Mesenchymal stem cell (in vitro differentiated cells and primary cell): ENCODE results near the gene ARHGAP21. TPM values are rescaled to one million over a fixed set of nuclear protein-coding genes. Genes with fewer than 3 reads are reported as not detected.
A peak's percentile ranks its signal among the peaks of the same experiment; 100 is the strongest.
"Not testable (repeated sequence)": the region's sequence is repeated elsewhere in the genome, so short reads cannot be mapped to it uniquely, and the experiment has no call there.

Experiments used
- DNase-seq: peaks from one replicate; pipeline ENCODE4 v3.0.0-alpha.2; 2013
- H2AFZ ChIP-seq: one replicate; pipeline ENCODE4 v1.6.1; 2013; ENCODE audit warnings: low read depth, mild to moderate bottlenecking, control low read depth, inconsistent platforms, low read length, moderate library complexity
- H2AK5ac ChIP-seq: 2 replicates; pipeline ENCODE4 v1.6.1; 2013; ENCODE audit warnings: low read length, moderate library complexity, mild to moderate bottlenecking, inconsistent platforms; ENCODE audit not compliant: severe bottlenecking
- H2BK120ac ChIP-seq: one replicate; pipeline ENCODE4 v1.6.1; 2013; ENCODE audit warnings: low read depth, mild to moderate bottlenecking, inconsistent platforms, low read length, moderate library complexity
- H2BK12ac ChIP-seq, 2 experiments: one replicate each; pipeline ENCODE4 v1.6.1; 2013; ENCODE audit warnings: inconsistent platforms in 2 of 2, low read length in 2 of 2, mild to moderate bottlenecking in 2 of 2, moderate library complexity in 2 of 2, control low read depth in 1 of 2
- H2BK15ac ChIP-seq: one replicate; pipeline ENCODE4 v1.6.1; 2013; ENCODE audit warnings: mild to moderate bottlenecking, low read depth, inconsistent platforms; ENCODE audit not compliant: poor library complexity, severe bottlenecking
- H2BK5ac ChIP-seq: 2 replicates; pipeline ENCODE4 v1.6.1; 2013; ENCODE audit warnings: low read depth, mild to moderate bottlenecking, low read length, control low read depth, inconsistent platforms; ENCODE audit not compliant: poor library complexity, severe bottlenecking
- H3K14ac ChIP-seq, 2 experiments: one replicate each; pipeline ENCODE4 v1.6.1; 2013; ENCODE audit warnings: inconsistent platforms in 2 of 2, low read length in 2 of 2, control low read depth in 1 of 2, mild to moderate bottlenecking in 1 of 2, moderate library complexity in 1 of 2
- H3K18ac ChIP-seq, 2 experiments: one replicate each; pipeline ENCODE4 v1.6.1; 2013; ENCODE audit warnings: inconsistent platforms in 2 of 2, low read length in 2 of 2, control low read depth in 1 of 2, low read depth in 1 of 2, mild to moderate bottlenecking in 1 of 2
- H3K23ac ChIP-seq, 2 experiments: one replicate each; pipeline ENCODE4 v1.6.1; 2013; ENCODE audit warnings: inconsistent platforms in 2 of 2, low read length in 2 of 2, mild to moderate bottlenecking in 2 of 2, moderate library complexity in 2 of 2, control low read depth in 1 of 2
- H3K27ac ChIP-seq: 2 replicates; pipeline ENCODE4 v1.5.1; 2013; ENCODE audit warnings: mild to moderate bottlenecking, moderate library complexity, low read length, control low read depth, inconsistent platforms; ENCODE audit not compliant: poor library complexity, severe bottlenecking
- H3K27me3 ChIP-seq, 2 experiments: 2 replicates each; pipeline versions ENCODE4 v1.6.1 to v1.7.0; 2013; ENCODE audit warnings: low read length in 2 of 2, mild to moderate bottlenecking in 2 of 2, moderate library complexity in 2 of 2, control low read depth in 1 of 2, inconsistent platforms in 1 of 2; ENCODE audit not compliant: control insufficient read depth in 1 of 2, insufficient read depth in 1 of 2
- H3K36me3 ChIP-seq, 2 experiments: 2 replicates each; pipeline versions ENCODE4 v1.6.1 to v1.7.0; 2013; ENCODE audit warnings: low read length in 2 of 2, control low read depth in 1 of 2, inconsistent platforms in 1 of 2, low read depth in 1 of 2, mild to moderate bottlenecking in 1 of 2; ENCODE audit not compliant: insufficient read depth in 2 of 2, control insufficient read depth in 1 of 2
- H3K4ac ChIP-seq, 2 experiments: one replicate each; pipeline ENCODE4 v1.6.1; 2013; ENCODE audit warnings: inconsistent platforms in 2 of 2, low read length in 2 of 2, mild to moderate bottlenecking in 2 of 2, moderate library complexity in 2 of 2, control low read depth in 1 of 2, low read depth in 1 of 2
- H3K4me1 ChIP-seq: 2 replicates; pipeline ENCODE4 v1.6.1; 2013; ENCODE audit warnings: low read depth, low read length, control low read depth; ENCODE audit not compliant: control insufficient read depth, insufficient read depth
- H3K4me2 ChIP-seq: 2 replicates; pipeline ENCODE4 v1.6.1; 2013; ENCODE audit warnings: low read length, mild to moderate bottlenecking, inconsistent platforms; ENCODE audit not compliant: poor library complexity, severe bottlenecking
- H3K4me3 ChIP-seq, 2 experiments: 2 replicates each; pipeline versions ENCODE4 v1.5.1 to v1.7.0; 2013; ENCODE audit warnings: low read length in 2 of 2, mild to moderate bottlenecking in 2 of 2, control low read depth in 1 of 2, low read depth in 1 of 2; ENCODE audit not compliant: insufficient read depth in 1 of 2
- H3K79me1 ChIP-seq: replicated peaks from 2 replicates; pipeline ENCODE4 v1.6.1; 2013; ENCODE audit warnings: mild to moderate bottlenecking, control low read depth, low read length, inconsistent platforms; ENCODE audit not compliant: poor library complexity, severe bottlenecking
- H3K9ac ChIP-seq: 2 replicates; pipeline ENCODE4 v1.7.0; 2013; ENCODE audit warnings: mild to moderate bottlenecking, low read length, moderate library complexity
- H3K9me3 ChIP-seq: 2 replicates; pipeline ENCODE4 v1.7.0; 2013; ENCODE audit warnings: mild to moderate bottlenecking, low read length; ENCODE audit not compliant: control insufficient read depth
- H4K8ac ChIP-seq: one replicate; pipeline ENCODE4 v1.6.1; 2013; ENCODE audit warnings: inconsistent platforms, mild to moderate bottlenecking, low read length, moderate library complexity
- H4K91ac ChIP-seq: one replicate; pipeline ENCODE4 v1.6.1; 2013; ENCODE audit warnings: mild to moderate bottlenecking, low read length, inconsistent platforms
- WGBS: methylation state at CpG from one replicate; pipeline ENCODE4 v1.1.7; 2013; ENCODE audit warnings: mixed read lengths; 5-methylcytosine and 5-hydroxymethylcytosine counted together
- polyA plus RNA-seq, 2 experiments: library from polyadenylated mRNA; stranded (reverse); fragments of 200-250 nt; gene quantifications; one replicate each; pipeline ENCODE4 v1.2.3, GENCODE V29; 2013

The ARHGAP21 gene
- polyA plus RNA-seq (2013, experiment 1 of 2), result 36.6 TPM
- 35.0 TPM for polyA plus RNA-seq (2013, experiment 2 of 2)

GRCh38 chr10:24723788-24724380 lies at the start of gene ARHGAP21:
Gene ARHGAP21 (minus strand): TSS chr10:24723887. CDS start chr10:24721899, 1,988 bp downstream.
- H3K9me3 ChIP-seq, result no peaks in the 10 kb centered on the region
- no peak within 1 kb of the TSS for H2AK5ac ChIP-seq
- no peaks in the 10 kb centered on the region for H3K79me1 ChIP-seq
- H3K18ac ChIP-seq, result peak within 1 kb of the TSS; percentile 93 to 99
- peaks cover 6% of the 10 kb centered on the region for H3K4me1 ChIP-seq
- DNase-seq, result peak; percentile 84
- peak within 1 kb of the TSS; percentile 86 to 99 for H3K14ac ChIP-seq
- peak within 1 kb of the TSS; percentile 90 for H4K91ac ChIP-seq
- peak within 1 kb of the TSS; percentile 86 for H3K27ac ChIP-seq
- peak within 1 kb of the TSS; percentile 90 for H4K8ac ChIP-seq
- H3K27me3 ChIP-seq, result no peaks in the 10 kb centered on the region
- WGBS, result 0% methylated on average over 17 of the region's 46 CpGs
- peak within 1 kb of the TSS; percentile 90 for H2BK5ac ChIP-seq
- peak within 1 kb of the TSS; percentile 78 to 99 for H3K4me3 ChIP-seq
- H2BK15ac ChIP-seq, result peak within 1 kb of the TSS; percentile 89
- peak within 1 kb of the TSS; percentile 12 to 72 for H2BK12ac ChIP-seq
- peak within 1 kb of the TSS; percentile 93 for H2BK120ac ChIP-seq
- peak within 1 kb of the TSS in 1 of 2 experiments; percentile 59 for H3K23ac ChIP-seq
- peaks cover 6 to 18% of the 10 kb centered on the region in 2 experiments for H3K36me3 ChIP-seq
- peak within 1 kb of the TSS; percentile 88 to 90 for H3K4ac ChIP-seq
- peak within 1 kb of the TSS; percentile 89 for H3K4me2 ChIP-seq
- H3K9ac ChIP-seq, result peak within 1 kb of the TSS; percentile 97
- H2AFZ ChIP-seq, result peak within 1 kb of the TSS; percentile 34

DNA sequence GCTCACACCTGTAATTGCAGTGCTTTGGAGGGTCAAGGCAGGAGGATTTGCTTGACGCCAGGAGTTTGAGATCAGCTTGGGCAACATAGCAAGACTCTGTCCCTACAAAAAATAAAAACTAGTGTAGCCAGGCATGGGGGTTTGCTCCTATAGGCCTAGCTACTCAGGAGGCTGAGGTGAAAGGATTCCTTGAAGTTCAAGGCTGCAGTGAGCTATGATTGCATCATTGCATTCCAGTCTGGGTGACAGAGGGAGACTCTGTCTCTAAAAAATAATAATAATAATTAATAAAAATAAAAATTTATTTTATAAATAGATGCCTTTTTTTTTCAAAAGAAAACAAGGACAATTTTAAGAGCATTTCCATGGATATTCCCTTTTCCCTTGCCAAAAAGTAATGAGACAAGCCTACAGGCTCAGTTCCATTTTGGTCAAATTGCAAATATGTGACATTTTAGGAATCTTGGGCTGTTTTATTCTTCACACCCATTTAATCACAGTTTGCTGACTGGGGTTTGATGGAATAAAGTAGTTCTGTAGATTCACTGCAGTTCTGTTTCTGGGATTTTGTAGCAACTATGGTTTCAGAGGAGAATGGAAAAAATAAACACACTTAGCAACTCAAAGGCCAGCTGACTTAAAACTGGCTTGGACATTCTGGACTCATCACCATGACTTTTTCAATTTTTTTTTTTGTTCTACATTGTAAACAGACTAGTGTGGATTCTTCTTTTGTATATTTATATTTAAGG lies 48.4 kb upstream of the ARHGAP21 start:
- H2BK120ac ChIP-seq, result no peak overlapping the region
- H3K9me3 ChIP-seq, result no peaks in the 10 kb centered on the region
- no peaks in the 10 kb centered on the region for H3K36me3 ChIP-seq
- H3K4me1 ChIP-seq, result no peaks in the 10 kb centered on the region
- no peak overlapping the region for H4K8ac ChIP-seq
- H3K9ac ChIP-seq, result no peak overlapping the region
- no peak overlapping the region for H3K4me3 ChIP-seq
- H3K27me3 ChIP-seq, result no peaks in the 10 kb centered on the region
- H2BK5ac ChIP-seq, result no peak overlapping the region
- H3K14ac ChIP-seq, result no peak overlapping the region
- no peak overlapping the region for H4K91ac ChIP-seq
- H3K27ac ChIP-seq, result no peak overlapping the region
- H2BK15ac ChIP-seq, result no peak overlapping the region
- H3K18ac ChIP-seq, result no peak overlapping the region
- H2BK12ac ChIP-seq, result no peak overlapping the region
- WGBS, result 100% methylated on average over 1 of the region's 1 CpG
- peak; percentile 33 for DNase-seq
- H3K4me2 ChIP-seq, result no peak overlapping the region
- H3K79me1 ChIP-seq, result no peaks in the 10 kb centered on the region
- H2AK5ac ChIP-seq, result no peak overlapping the region
- no peak overlapping the region for H2AFZ ChIP-seq
- no peak overlapping the region for H3K23ac ChIP-seq
- H3K4ac ChIP-seq, result no peak overlapping the region

GRCh38 chr10:24764991-24765390 lies 41.3 kb upstream of the ARHGAP21 start:
- not testable (repeated sequence) for H2BK5ac ChIP-seq, H3K4me1 ChIP-seq, H3K27me3 ChIP-seq, H3K9me3 ChIP-seq, DNase-seq, H3K4ac ChIP-seq, H2BK15ac ChIP-seq, H3K4me3 ChIP-seq, H3K9ac ChIP-seq, H2BK12ac ChIP-seq, H2AK5ac ChIP-seq, H3K4me2 ChIP-seq, H4K8ac ChIP-seq, H3K79me1 ChIP-seq, H2AFZ ChIP-seq, H3K14ac ChIP-seq, H3K18ac ChIP-seq, H3K36me3 ChIP-seq, H3K27ac ChIP-seq, H3K23ac ChIP-seq, H2BK120ac ChIP-seq, H4K91ac ChIP-seq
- 100% methylated on average over 1 of the region's 1 CpG for WGBS

GRCh38 chr10:24762966-24763623 lies 39.4 kb upstream of the ARHGAP21 start:
- 0% methylated on average over 1 of the region's 2 CpGs for WGBS

More at GRCh38 chr10:24762966-24763623, 39.4 kb upstream of the ARHGAP21 start:
- no peaks in the 10 kb centered on the region for H3K36me3 ChIP-seq
- H2BK120ac ChIP-seq, result no peak overlapping the region
- H3K4ac ChIP-seq, result no peak overlapping the region
- H3K4me1 ChIP-seq, result peaks cover 3% of the 10 kb centered on the region
- H3K9ac ChIP-seq, result no peak overlapping the region
- no peak overlapping the region for H3K23ac ChIP-seq
- no peak overlapping the region for H4K8ac ChIP-seq
- H3K18ac ChIP-seq, result no peak overlapping the region
- no peak overlapping the region for H2BK15ac ChIP-seq
- H3K14ac ChIP-seq, result no peak overlapping the region
- H2BK12ac ChIP-seq, result no peak overlapping the region
- DNase-seq, result peak; percentile 15
- no peaks in the 10 kb centered on the region for H3K9me3 ChIP-seq
- no peaks in the 10 kb centered on the region for H3K79me1 ChIP-seq
- no peak overlapping the region for H3K4me2 ChIP-seq
- no peak overlapping the region for H2AFZ ChIP-seq
- H4K91ac ChIP-seq, result no peak overlapping the region
- no peak overlapping the region for H3K4me3 ChIP-seq
- no peak overlapping the region for H2BK5ac ChIP-seq
- peak overlapping the region; percentile 79 for H3K27ac ChIP-seq
- H2AK5ac ChIP-seq, result no peak overlapping the region
- no peaks in the 10 kb centered on the region for H3K27me3 ChIP-seq
